IMR-90 (cell line): Measurements from ENCODE around the gene SEL1L. TPM values are rescaled to one million over a fixed set of nuclear protein-coding genes. Genes with fewer than 3 reads are reported as not detected.

Experiments
- ATAC-seq: fragments of 200-7000 bp; cut with Tn5 transposase; 2 replicates; pipeline ENCODE4 v1.9.1; 2020; ENCODE audit warnings: low read depth, mild to moderate bottlenecking, moderate library complexity
- BruUV-seq: library from RNA; stranded (reverse); fragments of 400-500 nt; replicated peaks from 2 replicates; lab custom pipeline; 2021; lab: Mats Ljungman, UMichigan
- CTCF ChIA-PET: fragments of 300-600 bp; formaldehyde crosslinking; extraction: SDS; loops from one replicate; lab custom pipeline; 2021; ENCODE audit warnings: antibody characterized with exemption; lab: Yijun Ruan, JAX
- POLR2A ChIA-PET: fragments of 300-600 bp; sonication (Branson Sonifier 250); formaldehyde crosslinking; loops from one replicate; lab custom pipeline; 2022; ENCODE audit warnings: antibody characterized with exemption; ENCODE audit not compliant: unreplicated experiment; lab: Charles Lee
- DNase-seq: peaks from one replicate; pipeline ENCODE4 v3.0.0; 2013
- H2AFZ ChIP-seq: replicated peaks from 2 replicates; pipeline ENCODE3; 2013; ENCODE audit warnings: low read length, mild to moderate bottlenecking; ENCODE audit not compliant: poor library complexity
- H2AK5ac ChIP-seq: 2 replicates; pipeline ENCODE4 v1.6.1; 2013; ENCODE audit warnings: low read depth, low read length, inconsistent platforms
- H2AK9ac ChIP-seq: replicated peaks from 2 replicates; pipeline ENCODE3; 2013; ENCODE audit warnings: mild to moderate bottlenecking, low read depth, low read length, moderate library complexity; ENCODE audit not compliant: poor library complexity
- H2BK120ac ChIP-seq: 2 replicates; pipeline ENCODE4 v1.6.1; 2013; ENCODE audit warnings: low read depth, low read length, inconsistent platforms
- H2BK15ac ChIP-seq: 3 replicates; pipeline ENCODE4 v1.6.1; 2013; ENCODE audit warnings: low read depth, low read length, inconsistent platforms
- H2BK20ac ChIP-seq: 2 replicates; pipeline ENCODE4 v1.6.1; 2013; ENCODE audit warnings: low read depth, mild to moderate bottlenecking, inconsistent platforms, low read length, moderate library complexity
- H2BK5ac ChIP-seq: 2 replicates; pipeline ENCODE4 v1.6.1; 2013; ENCODE audit warnings: mild to moderate bottlenecking, low read depth, low read length, inconsistent platforms; ENCODE audit not compliant: poor library complexity, severe bottlenecking
- H3K14ac ChIP-seq: replicated peaks from 2 replicates; pipeline ENCODE4 v1.6.1; 2013; ENCODE audit warnings: low read depth, low read length, inconsistent platforms
- H3K18ac ChIP-seq: 2 replicates; pipeline ENCODE4 v1.6.1; 2013; ENCODE audit warnings: low read depth, low read length, control low read depth
- H3K23ac ChIP-seq: 2 replicates; pipeline ENCODE4 v1.6.1; 2013; ENCODE audit warnings: low read depth, low read length, inconsistent platforms
- H3K27ac ChIP-seq: 2 replicates; pipeline ENCODE4 v1.5.1; 2013; ENCODE audit warnings: mild to moderate bottlenecking, control low read depth, low read length; ENCODE audit not compliant: insufficient read depth
- H3K27me3 ChIP-seq: 2 replicates; pipeline ENCODE4 v1.6.1; 2013; ENCODE audit warnings: low read length; ENCODE audit not compliant: control insufficient read depth, insufficient read depth
- H3K36me3 ChIP-seq: 2 replicates; pipeline ENCODE4 v1.6.1; 2013; ENCODE audit warnings: low read length, mixed read lengths; ENCODE audit not compliant: control insufficient read depth, insufficient read depth
- H3K4ac ChIP-seq: 2 replicates; pipeline ENCODE4 v1.6.1; 2013; ENCODE audit warnings: low read depth, low read length, inconsistent platforms
- H3K4me1 ChIP-seq: 2 replicates; pipeline ENCODE4 v1.6.1; 2013; ENCODE audit warnings: low read length, mixed read lengths; ENCODE audit not compliant: control insufficient read depth, insufficient read depth
- H3K4me2 ChIP-seq: 2 replicates; pipeline ENCODE4 v1.6.1; 2013; ENCODE audit warnings: low read depth, mild to moderate bottlenecking, control low read depth, low read length, moderate library complexity
- H3K4me3 ChIP-seq: 2 replicates; pipeline ENCODE4 v1.5.1; 2013; ENCODE audit warnings: low read depth, mild to moderate bottlenecking, control low read depth, low read length, moderate library complexity; ENCODE audit not compliant: insufficient read depth
- H3K56ac ChIP-seq: 2 replicates; pipeline ENCODE4 v1.6.1; 2013; ENCODE audit warnings: low read length, inconsistent platforms; ENCODE audit not compliant: insufficient read depth; ENCODE audit errors: extremely low read depth
- H3K79me1 ChIP-seq, 2 experiments: 2 replicates each; pipeline ENCODE4 v1.6.1; 2013; ENCODE audit warnings: low read length in 2 of 2, inconsistent platforms in 1 of 2, low read depth in 1 of 2
- H3K9ac ChIP-seq: 2 replicates; pipeline ENCODE4 v1.6.1; 2013; ENCODE audit warnings: low read depth, low read length, control low read depth
- H3K9me1 ChIP-seq: 2 replicates; pipeline ENCODE4 v1.6.1; 2013; ENCODE audit warnings: low read length, inconsistent platforms; ENCODE audit not compliant: insufficient read depth
- H3K9me3 ChIP-seq: 2 replicates; pipeline ENCODE4 v1.6.1; 2013; ENCODE audit warnings: low read length; ENCODE audit not compliant: control insufficient read depth, insufficient read depth
- H4K20me1 ChIP-seq: 2 replicates; pipeline ENCODE4 v1.6.1; 2013; ENCODE audit warnings: low read length, inconsistent platforms; ENCODE audit not compliant: insufficient read depth
- H4K5ac ChIP-seq: 2 replicates; pipeline ENCODE4 v1.6.1; 2013; ENCODE audit warnings: mild to moderate bottlenecking, low read depth, low read length, control low read depth
- H4K8ac ChIP-seq, 2 experiments: 2 replicates each; pipeline ENCODE4 v1.6.1; 2013; ENCODE audit warnings: low read depth in 2 of 2, low read length in 2 of 2, control low read depth in 1 of 2, inconsistent platforms in 1 of 2
- H4K91ac ChIP-seq: 2 replicates; pipeline ENCODE4 v1.6.1; 2013; ENCODE audit warnings: low read depth, low read length, inconsistent platforms; ENCODE audit not compliant: insufficient read depth
- CHD1 ChIP-seq: IDR thresholded peaks from 2 replicates; pipeline ENCODE4 v1.6.1; 2012; ENCODE audit warnings: low read depth, low read length, improper control_type of control experiment
- MAFK ChIP-seq: IDR thresholded peaks from 2 replicates; pipeline ENCODE4 v1.6.1; 2012; ENCODE audit warnings: low read depth, low read length, improper control_type of control experiment
- POLR2A ChIP-seq: IDR thresholded peaks from 2 replicates; pipeline ENCODE4 v1.6.1; 2012; ENCODE audit warnings: mild to moderate bottlenecking, low read depth, low read length
- RFX5 ChIP-seq: IDR thresholded peaks from 2 replicates; pipeline ENCODE4 v1.8.0; 2012; ENCODE audit warnings: low read depth, mild to moderate bottlenecking, low read length, moderate library complexity
- WGBS, 2 experiments: methylation state at CpG; one replicate each; pipeline versions ENCODE4 v1.1.5 to v1.1.7; 2013; ENCODE audit warnings: missing lambda C conversion rate in 2 of 2; ENCODE audit not compliant: insufficient read length in 1 of 2; ENCODE audit errors: extremely low coverage in 2 of 2; 5-methylcytosine and 5-hydroxymethylcytosine counted together
- dilution Hi-C: fragments of 300-500 bp; cut with HindIII; formaldehyde crosslinking; loops from one replicate; pipeline ENCODE4 v1.14.3; 2018; ENCODE audit warnings: low sequenced_read_pairs; ENCODE audit not compliant: unreplicated experiment
- in situ Hi-C: fragments of 300-500 bp; cut with MboI; formaldehyde crosslinking; loops from 3 replicates; pipeline ENCODE4 v1.14.3; 2019; ENCODE audit warnings: low sequenced_read_pairs, inconsistent platforms, mixed read lengths
- intact Hi-C: fragments of 100-400 bp; cut with micrococcal nuclease; formaldehyde crosslinking; loops from 2 replicates; pipeline ENCODE4 v1.10.0; 2022
- polyA plus RNA-seq, 3 experiments: library from polyadenylated mRNA; depleted of rRNA; stranded (reverse); fragments of >200 nt; gene quantifications; 2 replicates each; pipeline ENCODE4 v1.2.3, GENCODE V29; 2012; ENCODE audit warnings: low replicate concordance in 1 of 3
- total RNA-seq: library from RNA; depleted of rRNA; stranded (reverse); fragments of >200 nt; gene quantifications from 2 replicates; pipeline ENCODE4 v1.2.3, GENCODE V29; 2012

Gene SEL1L
- total and polyA plus RNA-seq, 2 of the 4 experiments (the other 2 are of a cell fraction): 21.0 to 62.4 TPM

GRCh38 chr14:81458352-81458751 is 75.3 kb downstream of the SEL1L start:
- H2BK20ac ChIP-seq: no peak overlapping the region
- H3K9ac ChIP-seq: no peak overlapping the region
- H2BK15ac ChIP-seq: no peak overlapping the region
- H3K27me3 ChIP-seq: no peaks in the 10 kb centered on the region; the same call in 1 of the 2 replicates
- H2AK5ac ChIP-seq: no peak overlapping the region
- no peak overlapping the region for H3K23ac ChIP-seq
- no peaks in the 10 kb centered on the region for H4K20me1 ChIP-seq
- no peak overlapping the region for H2BK120ac ChIP-seq
- no peak overlapping the region for H3K27ac ChIP-seq
- H4K5ac ChIP-seq: no peak overlapping the region
- BruUV-seq: no TSS peak
- H2AK9ac ChIP-seq: no peak overlapping the region
- H4K8ac ChIP-seq: no peak overlapping the region
- dilution Hi-C loops: no loop called here
- ATAC-seq (no peak), DNase-seq (no peak)
- H3K4me2 ChIP-seq: no peak overlapping the region
- H3K4me1 ChIP-seq: no peaks in the 10 kb centered on the region
- intact Hi-C loops: no loop called here
- H3K79me1 ChIP-seq: no peaks in the 10 kb centered on the region
- no peak overlapping the region for H3K56ac ChIP-seq
- no peak overlapping the region for H4K91ac ChIP-seq
- no peak overlapping the region for H3K18ac ChIP-seq
- ChIA-PET CTCF (no interaction called here), POLR2A (no interaction called here)
- in situ Hi-C loops: no loop called here
- no peak overlapping the region for H2BK5ac ChIP-seq
- H3K36me3 ChIP-seq: no peaks in the 10 kb centered on the region
- H3K4ac ChIP-seq: no peak overlapping the region
- no peak overlapping the region for H3K4me3 ChIP-seq
- TF ChIP-seq POLR2A: no peak
- no peak for TF ChIP-seq CHD1
- TF ChIP-seq MAFK: no peak
- TF ChIP-seq RFX5: no peak
- no peak overlapping the region for H2AFZ ChIP-seq
- H3K9me3 ChIP-seq: no peaks in the 10 kb centered on the region
- H3K9me1 ChIP-seq: no peaks in the 10 kb centered on the region
- WGBS, 2 experiments: 100% methylated on average over 2 of the region's 8 CpGs; no CpG with 5 or more reads in 1 of the 2 experiments
- no peak overlapping the region for H3K14ac ChIP-seq
